Chondrocyte (in vitro differentiated cells): ENCODE data around the gene VASN. TPM values are rescaled to one million over a fixed set of nuclear protein-coding genes. Genes with fewer than 3 reads are reported as not detected.
"Not testable (repeated sequence)": the region's sequence is repeated elsewhere in the genome, so short reads cannot be mapped to it uniquely, and the experiment has no call there.

Experiments used
- DNase-seq: peaks from one replicate; pipeline ENCODE4 v3.0.0; 2021; ENCODE audit warnings: mixed read lengths, low spot score
- H3K27ac Mint-ChIP-seq: one replicate; pipeline ENCODE4 v1.8.0; 2021; ENCODE audit warnings: mild to moderate bottlenecking, moderate library complexity, mixed read lengths; ENCODE audit not compliant: unreplicated experiment
- H3K27me3 Mint-ChIP-seq: 2 replicates; pipeline ENCODE4 v1.8.0; 2021; ENCODE audit warnings: low read depth, mixed read lengths
- H3K36me3 Mint-ChIP-seq: 2 replicates; pipeline ENCODE4 v1.8.0; 2021; ENCODE audit warnings: low read depth, mixed read lengths
- H3K4me1 Mint-ChIP-seq: 2 replicates; pipeline ENCODE4 v1.8.0; 2021; ENCODE audit warnings: low read depth, mild to moderate bottlenecking, mixed read lengths
- H3K4me3 Mint-ChIP-seq: one replicate; pipeline ENCODE4 v1.8.0; 2021; ENCODE audit warnings: mild to moderate bottlenecking, moderate library complexity, mixed read lengths; ENCODE audit not compliant: unreplicated experiment
- H3K9me3 Mint-ChIP-seq: 2 replicates; pipeline ENCODE4 v1.8.0; 2021; ENCODE audit warnings: low read depth, mixed read lengths
- total RNA-seq: library from RNA; stranded (reverse); gene quantifications from 3 replicates; pipeline ENCODE4 v1.2.1, GENCODE V29; 2021
- TF ChIP-seq, protein P1 (sequence below): fragments of 200-600 bp; sonication (generic); IDR thresholded peaks from 2 replicates; pipeline ENCODE4 v1.5.0; 2021; ENCODE audit warnings: antibody characterized with exemption, mild to moderate bottlenecking, moderate library complexity

Gene VASN
- total RNA-seq, 1 donor from 2014 or later: 82.0 TPM

DNA sequence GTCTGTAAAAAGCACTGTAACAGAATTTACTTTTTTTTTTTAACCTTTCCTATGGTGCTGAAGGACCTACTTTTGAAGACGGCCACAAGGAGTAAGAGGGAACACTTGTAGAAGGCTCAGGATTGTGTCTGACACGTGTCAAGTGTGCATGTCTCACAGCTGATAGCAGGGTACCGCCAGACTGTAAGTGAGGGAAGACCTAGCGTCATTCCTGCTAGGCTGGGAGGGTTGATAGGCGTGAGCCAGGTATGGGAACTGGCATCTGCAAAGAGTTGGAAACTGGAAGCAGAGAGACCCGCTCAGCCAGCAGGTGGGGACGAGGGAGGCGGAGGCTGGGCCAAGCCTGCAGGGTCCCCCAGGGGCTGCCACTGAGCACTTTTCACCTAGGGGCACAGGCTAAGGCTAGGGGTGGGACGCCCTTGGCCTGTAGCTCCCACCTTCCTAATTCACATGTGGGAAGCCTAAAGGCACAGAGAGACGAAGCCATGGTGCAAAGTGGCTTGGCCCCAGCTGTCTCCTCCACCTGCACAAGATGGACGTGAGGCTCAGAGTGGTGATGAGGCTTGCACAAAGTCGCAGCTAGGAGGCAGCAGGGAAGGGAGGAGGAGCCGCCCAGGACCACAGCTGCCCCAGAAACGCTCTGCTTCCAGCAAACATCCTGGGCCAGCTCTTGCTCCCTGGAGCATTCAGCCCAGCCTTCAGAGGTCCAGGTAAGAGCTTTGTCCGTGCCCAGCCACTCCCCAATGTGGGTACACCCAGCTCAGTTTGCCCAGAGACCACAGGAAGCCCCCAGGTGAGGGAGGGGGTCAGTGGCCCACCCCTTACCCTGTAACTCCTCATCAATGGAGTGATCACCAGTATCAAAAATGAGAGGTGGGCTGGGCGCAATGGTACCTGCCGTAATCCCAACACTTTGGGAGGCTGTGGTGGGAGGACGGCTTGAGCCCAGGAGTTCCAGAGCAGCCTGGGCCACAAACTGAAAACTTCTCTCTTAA lies 18.9 kb downstream of the VASN start:
- H3K27ac Mint-ChIP-seq: peak overlapping the region; percentile 82
- H3K9me3 Mint-ChIP-seq: no peaks in the 10 kb centered on the region
- TF ChIP-seq, protein P1, sequence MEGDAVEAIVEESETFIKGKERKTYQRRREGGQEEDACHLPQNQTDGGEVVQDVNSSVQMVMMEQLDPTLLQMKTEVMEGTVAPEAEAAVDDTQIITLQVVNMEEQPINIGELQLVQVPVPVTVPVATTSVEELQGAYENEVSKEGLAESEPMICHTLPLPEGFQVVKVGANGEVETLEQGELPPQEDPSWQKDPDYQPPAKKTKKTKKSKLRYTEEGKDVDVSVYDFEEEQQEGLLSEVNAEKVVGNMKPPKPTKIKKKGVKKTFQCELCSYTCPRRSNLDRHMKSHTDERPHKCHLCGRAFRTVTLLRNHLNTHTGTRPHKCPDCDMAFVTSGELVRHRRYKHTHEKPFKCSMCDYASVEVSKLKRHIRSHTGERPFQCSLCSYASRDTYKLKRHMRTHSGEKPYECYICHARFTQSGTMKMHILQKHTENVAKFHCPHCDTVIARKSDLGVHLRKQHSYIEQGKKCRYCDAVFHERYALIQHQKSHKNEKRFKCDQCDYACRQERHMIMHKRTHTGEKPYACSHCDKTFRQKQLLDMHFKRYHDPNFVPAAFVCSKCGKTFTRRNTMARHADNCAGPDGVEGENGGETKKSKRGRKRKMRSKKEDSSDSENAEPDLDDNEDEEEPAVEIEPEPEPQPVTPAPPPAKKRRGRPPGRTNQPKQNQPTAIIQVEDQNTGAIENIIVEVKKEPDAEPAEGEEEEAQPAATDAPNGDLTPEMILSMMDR: peak; percentile 46
- peaks cover 64% of the 10 kb centered on the region for H3K4me1 Mint-ChIP-seq
- H3K4me3 Mint-ChIP-seq: no peak overlapping the region
- DNase-seq: no peak
- H3K27me3 Mint-ChIP-seq: no peaks in the 10 kb centered on the region
- H3K36me3 Mint-ChIP-seq: peaks cover under 1% of the 10 kb centered on the region

DNA sequence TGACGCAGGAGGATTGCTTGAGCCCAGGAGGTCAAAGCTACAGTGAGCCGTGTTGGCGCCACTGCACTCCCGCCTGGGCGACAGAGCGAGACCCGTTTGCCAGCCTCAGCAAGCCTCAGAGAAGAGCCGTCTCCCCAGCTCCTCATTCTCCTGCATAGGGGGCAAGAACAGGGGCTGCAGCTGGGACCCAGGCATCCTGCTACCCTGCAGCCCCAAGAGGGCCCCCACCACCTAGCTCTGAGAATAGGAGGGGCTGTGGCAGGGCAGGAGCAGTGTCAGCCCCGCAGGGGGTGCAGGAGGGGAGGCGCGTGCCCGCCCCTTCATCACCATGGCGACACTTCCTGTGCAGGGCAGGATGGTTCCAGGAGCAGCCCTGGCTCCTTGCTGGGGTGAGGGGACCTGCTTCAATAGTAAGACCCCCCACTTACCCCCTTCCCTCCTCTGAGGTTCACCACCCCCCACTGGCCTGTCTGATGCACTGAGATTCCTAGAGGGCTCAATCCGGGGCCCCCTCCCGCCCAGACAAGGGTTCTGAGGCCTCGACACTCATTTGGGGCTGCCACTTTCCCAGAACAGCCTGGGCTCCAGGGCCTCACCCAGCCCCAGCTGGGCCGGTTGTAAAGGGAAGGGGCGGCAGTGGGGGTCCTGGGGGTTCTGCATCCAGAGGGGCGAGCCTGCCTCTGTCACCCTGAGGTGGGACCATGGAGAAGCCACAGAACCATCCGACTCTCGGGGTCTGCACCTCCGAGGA lies 20.2 kb downstream of the VASN start:
- DNase-seq: peak; percentile 83
- no peaks in the 10 kb centered on the region for H3K9me3 Mint-ChIP-seq
- H3K36me3 Mint-ChIP-seq: peaks cover 4% of the 10 kb centered on the region
- peak overlapping the region; percentile 70 for H3K27ac Mint-ChIP-seq
- H3K4me1 Mint-ChIP-seq: peaks cover 51% of the 10 kb centered on the region
- TF ChIP-seq, protein P1: no peak
- H3K27me3 Mint-ChIP-seq: no peaks in the 10 kb centered on the region
- no peak overlapping the region for H3K4me3 Mint-ChIP-seq

DNA sequence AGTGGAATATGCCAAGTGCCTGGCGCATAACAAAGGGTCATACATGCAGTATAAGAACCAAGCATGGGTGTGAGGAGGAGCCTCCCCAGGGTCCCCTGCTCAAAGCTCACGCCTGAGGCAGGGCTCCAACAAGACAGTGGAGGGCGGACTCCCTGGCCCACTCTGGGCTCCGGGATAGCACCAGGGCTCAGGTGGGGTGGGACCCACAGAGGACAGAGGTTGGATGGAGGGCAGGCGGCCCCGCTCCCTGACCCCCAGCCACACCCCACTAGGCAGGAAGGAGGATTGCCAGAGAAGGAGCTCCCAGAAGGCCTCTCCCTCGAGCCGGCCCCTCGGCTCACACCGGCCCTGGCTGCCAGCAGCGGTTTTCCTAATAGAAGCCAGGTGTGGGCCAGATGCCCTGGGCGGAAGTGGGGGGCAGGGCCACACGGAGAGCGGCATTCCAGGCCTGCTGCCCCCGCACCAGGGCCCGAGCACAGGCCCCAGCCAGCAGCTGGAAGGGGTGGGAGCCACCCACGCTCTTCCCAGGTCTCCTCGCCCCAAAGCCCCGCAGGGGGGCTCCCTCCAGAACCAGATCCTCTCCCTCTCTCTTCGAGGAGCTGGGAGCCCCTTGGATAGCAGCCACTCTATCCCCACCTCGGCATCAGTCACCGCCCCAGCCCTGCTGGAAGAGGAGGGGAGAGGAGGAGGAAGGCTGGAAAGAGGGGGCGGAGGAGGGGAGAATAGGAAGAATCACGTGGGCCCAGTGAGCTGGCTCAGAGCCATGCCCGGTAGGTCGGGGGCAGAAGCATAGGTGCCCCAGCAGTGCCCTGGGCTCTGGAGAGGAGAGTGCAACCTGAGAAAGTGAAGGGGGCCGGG lies 21.0 kb downstream of the VASN start:
- no peak overlapping the region for H3K4me3 Mint-ChIP-seq
- H3K4me1 Mint-ChIP-seq: peaks cover 43% of the 10 kb centered on the region
- TF ChIP-seq, protein P1: no peak
- H3K9me3 Mint-ChIP-seq: no peaks in the 10 kb centered on the region
- H3K27me3 Mint-ChIP-seq: no peaks in the 10 kb centered on the region
- peak overlapping the region; percentile 86 for H3K27ac Mint-ChIP-seq
- DNase-seq: peak; percentile 83
- peaks cover 4% of the 10 kb centered on the region for H3K36me3 Mint-ChIP-seq

DNA sequence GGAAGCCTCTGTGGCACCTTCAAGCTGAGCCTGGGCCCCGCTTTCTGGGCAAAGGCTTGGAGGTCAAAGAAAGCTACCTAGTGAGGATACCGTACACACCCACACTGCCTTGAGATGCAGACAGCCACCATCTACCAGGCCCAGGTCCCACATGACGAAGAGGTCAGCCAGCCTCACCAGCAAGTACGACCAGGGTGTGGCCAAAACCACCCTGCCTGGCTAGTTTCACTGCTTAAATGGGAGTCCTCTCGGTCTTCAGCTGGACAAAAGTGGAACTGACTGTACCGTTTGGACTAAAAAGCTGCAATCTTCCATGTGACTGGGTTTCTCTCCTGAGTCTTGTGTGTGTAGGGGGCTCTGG lies 21.6 kb downstream of the VASN start:
- DNase-seq: no peak
- Mint-ChIP-seq H3K36me3 (peaks cover 4% of the 10 kb centered on the region), H3K9me3 (no peaks in the 10 kb centered on the region), H3K27me3 (no peaks in the 10 kb centered on the region), H3K27ac (peak overlapping the region; percentile 86), H3K4me1 (peaks cover 39% of the 10 kb centered on the region), H3K4me3 (no peak overlapping the region)
- TF ChIP-seq, protein P1: no peak

DNA sequence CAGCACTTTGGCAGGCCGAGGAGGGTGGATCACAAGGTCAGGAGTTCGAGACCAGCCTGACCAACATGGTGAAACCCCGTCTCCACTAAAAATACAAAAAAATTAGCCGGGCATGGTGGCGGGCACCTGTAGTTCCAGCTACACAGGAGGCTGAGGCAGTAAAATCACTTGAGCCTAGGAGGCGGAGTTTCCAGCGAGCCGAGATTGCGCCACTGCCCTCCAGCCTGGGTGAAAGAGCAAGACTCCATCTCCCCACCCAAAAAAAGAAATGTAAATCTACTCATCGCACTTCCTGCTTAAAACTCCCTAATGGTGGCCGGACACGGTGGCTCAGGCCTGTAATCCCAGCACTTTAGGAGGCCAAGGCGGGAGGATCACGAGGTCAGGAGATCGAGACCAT lies 22.2 kb downstream of the VASN start:
- H3K4me1 Mint-ChIP-seq: peaks cover 33% of the 10 kb centered on the region
- H3K4me3 Mint-ChIP-seq, H3K27ac Mint-ChIP-seq, H3K9me3 Mint-ChIP-seq, H3K27me3 Mint-ChIP-seq, H3K36me3 Mint-ChIP-seq, DNase-seq: not testable (repeated sequence)
